GM23248 (cell line): Measurements from ENCODE around the gene NSUN2.

ENCODE experiments used
- EZH2 ChIP-seq: fragments of 200-600 bp; sonication (generic); IDR thresholded peaks from 2 replicates; pipeline ENCODE4 v1.6.1; 2018; ENCODE audit warnings: antibody characterized with exemption, mild to moderate bottlenecking; ENCODE audit not compliant: insufficient read depth, poor library complexity, severe bottlenecking
- EZH2phosphoT487 ChIP-seq: fragments of 200-600 bp; sonication (generic); IDR thresholded peaks from 2 replicates; pipeline ENCODE4 v1.6.1; 2018; ENCODE audit warnings: antibody characterized with exemption, moderate library complexity, mild to moderate bottlenecking, low read depth; ENCODE audit not compliant: insufficient read depth

DNA sequence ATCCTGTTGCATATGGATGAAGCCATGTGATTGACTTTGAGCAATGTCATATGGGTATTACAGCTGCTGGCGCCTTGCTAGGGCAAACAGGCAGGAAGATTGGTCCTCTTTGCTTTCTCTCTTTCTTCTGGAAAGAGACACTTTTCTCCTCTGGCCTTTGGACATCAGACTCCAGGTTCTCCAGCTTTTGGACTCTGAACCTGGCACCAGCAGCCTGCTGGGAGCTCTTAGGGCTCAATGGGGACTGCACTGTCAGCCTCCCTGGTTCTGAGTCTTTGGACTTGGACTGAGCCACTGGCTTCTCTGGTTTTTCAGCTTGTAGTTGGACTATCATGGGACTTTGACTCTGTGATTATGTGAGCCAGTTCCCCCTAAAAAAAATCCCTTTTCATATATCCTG lies 45.5 kb upstream of the NSUN2 start:
- TF ChIP-seq EZH2phosphoT487 = no peak
- no peak for TF ChIP-seq EZH2
